ENCODE results near the gene CLEC4M.

CLEC4M gene

GRCh38 chr19:7766535-7766934 is 3.5 kb downstream of the CLEC4M start:
- no peak for TF ChIP-seq CTCF (IDR thresholded peaks at IDR 0.05; ENCODE audit: insufficient read depth, low read length, poor library complexity, severe bottlenecking)
- Histone ChIP-seq H3K4me3 (replicated peaks; ENCODE audit: low read depth, low read length) (no peak overlapping the region), H3K36me3 (ENCODE audit: control insufficient read depth, insufficient read depth, low read length) (no peaks in the 10 kb centered on the region), H3K27me3 (replicated peaks; ENCODE audit: control insufficient read depth, insufficient read depth, low read length) (no peaks in the 10 kb centered on the region)
- DNase-seq (ENCODE audit: extremely low read depth, insufficient read length), result no peak

- Histone ChIP-seq H3K4me3 (replicated peaks; ENCODE audit: low read depth, low read length) (no peak overlapping the region), H3K36me3 (ENCODE audit: control insufficient read depth, insufficient read depth, low read length) (no peaks in the 10 kb centered on the region), H3K27me3 (replicated peaks; ENCODE audit: control insufficient read depth, insufficient read depth, low read length) (no peaks in the 10 kb centered on the region)
- TF ChIP-seq CTCF (IDR thresholded peaks at IDR 0.05; ENCODE audit: insufficient read depth, low read length, poor library complexity, severe bottlenecking), result no peak
- no peak for DNase-seq (ENCODE audit: extremely low read depth, insufficient read length)
Measured at GRCh38 chr19:7767487-7767886, 4.4 kb downstream of the CLEC4M start.

DNA sequence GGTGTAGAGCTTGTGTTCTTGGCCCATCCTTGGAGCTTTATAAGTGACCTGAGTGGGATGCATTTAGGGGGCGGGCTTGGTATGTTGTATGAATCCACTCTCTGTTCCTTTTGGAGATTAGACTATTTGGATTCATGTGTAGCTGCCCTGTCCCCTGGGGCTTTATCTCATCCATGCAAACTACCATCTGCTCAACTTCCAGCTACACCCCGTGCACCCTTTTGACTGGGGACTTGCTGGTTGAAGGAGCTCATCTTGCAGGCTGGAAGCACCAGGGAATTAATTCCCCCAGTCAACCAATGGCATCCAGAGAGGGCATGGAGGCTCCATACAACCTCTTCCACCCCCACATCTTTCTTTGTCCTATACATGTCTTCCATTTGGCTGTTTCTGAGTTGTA is 6.1 kb downstream of the CLEC4M start:
- no peak for TF ChIP-seq CTCF (IDR thresholded peaks at IDR 0.05; ENCODE audit: insufficient read depth, low read length, poor library complexity, severe bottlenecking)
- no peaks in the 10 kb centered on the region for H3K36me3 ChIP-seq (ENCODE audit: control insufficient read depth, insufficient read depth, low read length)
- no peak for DNase-seq (ENCODE audit: extremely low read depth, insufficient read length)
- no peaks in the 10 kb centered on the region for H3K27me3 ChIP-seq (replicated peaks; ENCODE audit: control insufficient read depth, insufficient read depth, low read length)
- no peak overlapping the region for H3K4me3 ChIP-seq (replicated peaks; ENCODE audit: low read depth, low read length)

GRCh38 chr19:7771072-7771471 is 8.0 kb downstream of the CLEC4M start:
- Histone ChIP-seq H3K4me3 (replicated peaks; ENCODE audit: low read depth, low read length) (no peak overlapping the region), H3K27me3 (replicated peaks; ENCODE audit: control insufficient read depth, insufficient read depth, low read length) (no peaks in the 10 kb centered on the region), H3K36me3 (ENCODE audit: control insufficient read depth, insufficient read depth, low read length) (no peaks in the 10 kb centered on the region)
- TF ChIP-seq CTCF (IDR thresholded peaks at IDR 0.05; ENCODE audit: insufficient read depth, low read length, poor library complexity, severe bottlenecking), result no peak
- DNase-seq (ENCODE audit: extremely low read depth, insufficient read length), result no peak

DNA sequence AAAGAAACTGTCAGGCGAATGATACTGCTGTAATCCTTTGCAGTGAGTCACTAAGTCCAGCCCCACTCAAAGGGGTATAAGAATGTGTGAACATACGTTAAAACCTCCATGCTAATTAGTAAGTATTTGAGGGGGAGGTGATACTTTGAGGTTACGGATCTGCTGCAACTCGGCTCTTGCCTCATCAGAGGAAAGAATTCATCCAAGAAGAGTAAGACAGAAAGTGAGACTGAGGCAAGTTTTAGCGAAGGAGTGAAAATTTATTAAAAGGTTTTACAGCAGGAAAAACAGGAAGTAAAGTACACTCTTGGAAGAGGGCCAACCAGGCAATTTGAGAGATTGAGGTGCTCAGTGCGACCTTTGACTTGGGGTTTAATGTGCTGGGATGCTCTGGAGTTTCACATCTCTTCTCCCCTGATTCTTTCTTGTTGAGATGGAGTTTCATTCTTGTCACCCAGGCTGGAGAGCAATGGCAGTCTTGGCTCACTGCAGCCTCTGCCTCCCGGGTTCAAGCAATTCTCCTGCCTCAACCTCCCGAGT is 9.8 kb downstream of the CLEC4M start:
- no peak overlapping the region for H3K4me3 ChIP-seq (replicated peaks; ENCODE audit: low read depth, low read length)

More for the DNA sequence above, 9.8 kb downstream of the CLEC4M start:
- H3K36me3 ChIP-seq (ENCODE audit: control insufficient read depth, insufficient read depth, low read length), result no peaks in the 10 kb centered on the region
- H3K27me3 ChIP-seq (replicated peaks; ENCODE audit: control insufficient read depth, insufficient read depth, low read length), result no peaks in the 10 kb centered on the region
- no peak for TF ChIP-seq CTCF (IDR thresholded peaks at IDR 0.05; ENCODE audit: insufficient read depth, low read length, poor library complexity, severe bottlenecking)
- peak; percentile 38 for DNase-seq (ENCODE audit: extremely low read depth, insufficient read length)
